ENCODE measurements around the gene SLC30A3.

GRCh38 chr2:27219091-27219490, 43.8 kb downstream of the SLC30A3 start:
- TF ChIP-seq POLR2AphosphoS5 (IDR thresholded peaks at IDR 0.05) = no peak
- TF ChIP-seq CTCF (IDR thresholded peaks at IDR 0.05; ENCODE audit: poor library complexity, severe bottlenecking) = no peak
- no peak for TF ChIP-seq MXI1 (conservative IDR thresholded peaks at IDR 0.05; ENCODE audit: poor library complexity, severe bottlenecking)
- TF ChIP-seq EP300 (conservative IDR thresholded peaks at IDR 0.05; ENCODE audit: poor library complexity, severe bottlenecking) = no peak
- TF ChIP-seq EZH2 (IDR thresholded peaks at IDR 0.05; ENCODE audit: borderline replicate concordance, insufficient read depth, low read length, poor library complexity, severe bottlenecking) = no peak
- TF ChIP-seq RAD21 (conservative IDR thresholded peaks at IDR 0.05) = no peak

All from neural cell (in vitro differentiated cells).